SK-N-SH treated with all-trans-retinoic acid at 6 μM for 48 hours (cell line): ENCODE measurements around the gene MRPL42.

Experiments used
- ATAC-seq: fragments of 200-7000 bp; cut with Tn5 transposase; 3 replicates; pipeline ENCODE4 v1.9.1; 2020; ENCODE audit warnings: mild to moderate bottlenecking, moderate library complexity
- ARNTL ChIP-seq: fragments of 450-650 bp; formaldehyde crosslinking; IDR thresholded peaks from 2 replicates; pipeline ENCODE4 v1.5.0; 2020; ENCODE audit warnings: low read depth, mild to moderate bottlenecking, moderate library complexity, borderline replicate concordance
- BACH2 ChIP-seq: fragments of 250-450 bp; sonication (Bioruptor Pico); IDR thresholded peaks from 2 replicates; pipeline ENCODE4 v1.9.0; 2021; ENCODE audit warnings: mild to moderate bottlenecking, borderline replicate concordance
- CREB5 ChIP-seq: fragments of 250-450 bp; sonication (Bioruptor Pico); IDR thresholded peaks from 2 replicates; pipeline ENCODE4 v1.5.1; 2020; ENCODE audit warnings: low read depth, mild to moderate bottlenecking, moderate library complexity
- CSDC2 ChIP-seq: fragments of 250-450 bp; sonication (Bioruptor Pico); IDR thresholded peaks from 2 replicates; pipeline ENCODE4 v1.5.0; 2020; ENCODE audit warnings: mild to moderate bottlenecking, moderate library complexity
- CSRNP3 ChIP-seq: fragments of 250-450 bp; sonication (Bioruptor Pico); IDR thresholded peaks from 2 replicates; pipeline ENCODE4 v1.5.1; 2021; ENCODE audit warnings: mild to moderate bottlenecking, moderate library complexity
- ESRRG ChIP-seq: fragments of 250-450 bp; sonication (Bioruptor Pico); IDR thresholded peaks from 2 replicates; pipeline ENCODE4 v1.6.1; 2021; ENCODE audit warnings: mild to moderate bottlenecking
- GLIS3 ChIP-seq: fragments of 250-450 bp; sonication (Bioruptor Pico); IDR thresholded peaks from 2 replicates; pipeline ENCODE4 v1.5.0; 2020; ENCODE audit warnings: mild to moderate bottlenecking, moderate library complexity
- ISL1 ChIP-seq: fragments of 250-450 bp; sonication (Bioruptor Pico); IDR thresholded peaks from 2 replicates; pipeline ENCODE4 v2.1.2; 2022; ENCODE audit warnings: mild to moderate bottlenecking, moderate library complexity
- OSR1 ChIP-seq: fragments of 250-450 bp; sonication (Bioruptor Pico); IDR thresholded peaks from 2 replicates; pipeline ENCODE4 v1.8.0; 2022; ENCODE audit warnings: moderate library complexity, mild to moderate bottlenecking, inconsistent platforms
- PATZ1 ChIP-seq: fragments of 250-450 bp; sonication (Bioruptor Pico); IDR thresholded peaks from 2 replicates; pipeline ENCODE4 v1.8.0; 2020; ENCODE audit warnings: mild to moderate bottlenecking, moderate library complexity, borderline replicate concordance
- POU6F1 ChIP-seq: fragments of 250-450 bp; sonication (Bioruptor Pico); IDR thresholded peaks from 2 replicates; pipeline ENCODE4 v1.8.0; 2021; ENCODE audit warnings: low read depth, mild to moderate bottlenecking, moderate library complexity, borderline replicate concordance
- PPARA ChIP-seq: fragments of 250-450 bp; sonication (Bioruptor Pico); IDR thresholded peaks from 2 replicates; pipeline ENCODE4 v1.5.0; 2020; ENCODE audit warnings: mild to moderate bottlenecking, borderline replicate concordance
- RARB ChIP-seq: fragments of 250-450 bp; sonication (Bioruptor Pico); IDR thresholded peaks from 2 replicates; pipeline ENCODE4 v1.8.0; 2021; ENCODE audit warnings: mild to moderate bottlenecking, moderate library complexity
- SNAI2 ChIP-seq: fragments of 250-450 bp; sonication (Bioruptor Pico); IDR thresholded peaks from 2 replicates; pipeline ENCODE4 v1.5.0; 2020; ENCODE audit warnings: mild to moderate bottlenecking, moderate library complexity
- TOX ChIP-seq: fragments of 250-450 bp; sonication (Bioruptor Pico); IDR thresholded peaks from 2 replicates; pipeline ENCODE4 v1.8.0; 2021; ENCODE audit warnings: mild to moderate bottlenecking, moderate library complexity, borderline replicate concordance
- TSHZ2 ChIP-seq: fragments of 250-450 bp; sonication (Bioruptor Pico); IDR thresholded peaks from 2 replicates; pipeline ENCODE4 v1.5.0; 2020; ENCODE audit warnings: mild to moderate bottlenecking, moderate library complexity
- ZC3H10 ChIP-seq: fragments of 250-450 bp; sonication (Bioruptor Pico); IDR thresholded peaks from 2 replicates; pipeline ENCODE4 v1.5.1; 2021; ENCODE audit warnings: mild to moderate bottlenecking, moderate library complexity
- ZFP3 ChIP-seq: fragments of 250-450 bp; sonication (Bioruptor Pico); IDR thresholded peaks from 2 replicates; pipeline ENCODE4 v1.5.0; 2020; ENCODE audit warnings: mild to moderate bottlenecking, moderate library complexity
- ZFP30 ChIP-seq: fragments of 450-650 bp; formaldehyde crosslinking; IDR thresholded peaks from 2 replicates; pipeline ENCODE4 v1.5.0; 2022; ENCODE audit warnings: mild to moderate bottlenecking, moderate library complexity
- ZNF565 ChIP-seq: fragments of 450-650 bp; formaldehyde crosslinking; conservative IDR thresholded peaks from 2 replicates; pipeline ENCODE4 v1.5.0; 2020; ENCODE audit warnings: low read depth, mild to moderate bottlenecking, moderate library complexity
- ZNF70 ChIP-seq: fragments of 450-650 bp; formaldehyde crosslinking; IDR thresholded peaks from 2 replicates; pipeline ENCODE4 v1.5.0; 2020; ENCODE audit warnings: mild to moderate bottlenecking, moderate library complexity
- ZNF8 ChIP-seq: fragments of 450-650 bp; formaldehyde crosslinking; IDR thresholded peaks from 2 replicates; pipeline ENCODE4 v1.5.0; 2020; ENCODE audit warnings: mild to moderate bottlenecking, moderate library complexity

The MRPL42 gene

GRCh38 chr12:93476555-93476954 is 9.2 kb downstream of the MRPL42 start:
- no peak for ATAC-seq
- TF ChIP-seq ARNTL (CRISPR knock-in tag) (no peak), ZNF70 (CRISPR knock-in tag) (no peak), OSR1 (CRISPR knock-in tag) (no peak), TSHZ2 (CRISPR knock-in tag) (no peak), PATZ1 (CRISPR knock-in tag) (no peak), RARB (CRISPR knock-in tag) (no peak), ESRRG (CRISPR knock-in tag) (no peak), BACH2 (CRISPR knock-in tag) (no peak), ZNF8 (CRISPR knock-in tag) (no peak), ISL1 (CRISPR knock-in tag) (no peak)

- no peak for TF ChIP-seq ZNF8 (CRISPR knock-in tag)
- no peak for TF ChIP-seq RARB (CRISPR knock-in tag)
- TF ChIP-seq PATZ1 (CRISPR knock-in tag) = no peak
- no peak for TF ChIP-seq ZC3H10
- no peak for TF ChIP-seq ZFP3
- TF ChIP-seq CSDC2 (CRISPR knock-in tag) = no peak
- TF ChIP-seq OSR1 (CRISPR knock-in tag) = no peak
- TF ChIP-seq SNAI2 = no peak
- no peak for TF ChIP-seq CSRNP3 (CRISPR knock-in tag)
- TF ChIP-seq ISL1 (CRISPR knock-in tag) = no peak
- TF ChIP-seq TOX (CRISPR knock-in tag) = no peak
- TF ChIP-seq GLIS3 = no peak
- TF ChIP-seq CREB5 = no peak
- no peak for TF ChIP-seq ZNF565 (CRISPR knock-in tag)
- TF ChIP-seq ZNF70 (CRISPR knock-in tag) = no peak
- TF ChIP-seq ZFP30 (CRISPR knock-in tag) = no peak
- TF ChIP-seq PPARA (CRISPR knock-in tag) = no peak
- no peak for TF ChIP-seq ESRRG (CRISPR knock-in tag)
- TF ChIP-seq POU6F1 = no peak
- TF ChIP-seq, all 23 proteins: peak for 0
Measured at GRCh38 chr12:93482721-93483120, 15.4 kb downstream of the MRPL42 start.

More at GRCh38 chr12:93482721-93483120, 15.4 kb downstream of the MRPL42 start:
- no peak for ATAC-seq
